Astrocyte of the cerebellum (primary cell): ENCODE measurements around the gene EFNB3.

Experiments
- DNase-seq: peaks from one replicate; pipeline ENCODE4 v3.0.0-alpha.2; 2011; ENCODE audit warnings: low read depth
- H3K4me3 ChIP-seq: 2 replicates; pipeline ENCODE4 v1.5.1; 2011; ENCODE audit warnings: mild to moderate bottlenecking, low read depth, low read length, moderate library complexity
- in situ Hi-C: cut with HindIII; loops from 2 replicates; pipeline ENCODE4 v1.10.0; 2017; ENCODE audit warnings: low sequenced_read_pairs
- TF ChIP-seq, protein P1 (sequence below): IDR thresholded peaks from 2 replicates; pipeline ENCODE4 v1.5.1; 2012; ENCODE audit warnings: low read length, low read depth, moderate library complexity, mild to moderate bottlenecking; ENCODE audit errors: missing control alignments

Gene EFNB3

DNA sequence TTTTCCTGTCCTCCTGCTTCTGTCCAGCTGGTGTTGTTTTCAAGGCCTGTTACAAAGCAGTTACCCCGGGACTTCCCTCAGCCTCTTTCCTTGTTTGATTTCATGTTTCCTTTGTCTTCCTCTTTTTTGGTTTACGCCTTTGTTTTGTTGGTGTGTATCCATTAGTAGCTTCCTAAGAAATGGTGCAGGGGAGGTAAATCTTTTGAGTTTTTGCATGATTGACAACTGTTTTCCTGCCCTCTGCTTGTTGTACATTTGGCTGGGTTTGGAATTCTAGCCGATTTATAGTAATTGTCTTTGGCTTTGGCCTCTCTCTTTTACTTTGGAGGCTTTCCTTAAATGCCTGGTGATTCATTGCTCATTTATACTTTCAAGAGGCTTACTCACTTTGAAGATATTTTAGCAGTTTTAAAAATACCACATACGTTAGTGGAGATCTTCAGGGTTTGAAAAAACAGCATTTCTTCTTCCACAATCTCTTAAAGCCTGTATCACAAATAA is 45.4 kb downstream of the EFNB3 start:
- TF ChIP-seq, protein P1, sequence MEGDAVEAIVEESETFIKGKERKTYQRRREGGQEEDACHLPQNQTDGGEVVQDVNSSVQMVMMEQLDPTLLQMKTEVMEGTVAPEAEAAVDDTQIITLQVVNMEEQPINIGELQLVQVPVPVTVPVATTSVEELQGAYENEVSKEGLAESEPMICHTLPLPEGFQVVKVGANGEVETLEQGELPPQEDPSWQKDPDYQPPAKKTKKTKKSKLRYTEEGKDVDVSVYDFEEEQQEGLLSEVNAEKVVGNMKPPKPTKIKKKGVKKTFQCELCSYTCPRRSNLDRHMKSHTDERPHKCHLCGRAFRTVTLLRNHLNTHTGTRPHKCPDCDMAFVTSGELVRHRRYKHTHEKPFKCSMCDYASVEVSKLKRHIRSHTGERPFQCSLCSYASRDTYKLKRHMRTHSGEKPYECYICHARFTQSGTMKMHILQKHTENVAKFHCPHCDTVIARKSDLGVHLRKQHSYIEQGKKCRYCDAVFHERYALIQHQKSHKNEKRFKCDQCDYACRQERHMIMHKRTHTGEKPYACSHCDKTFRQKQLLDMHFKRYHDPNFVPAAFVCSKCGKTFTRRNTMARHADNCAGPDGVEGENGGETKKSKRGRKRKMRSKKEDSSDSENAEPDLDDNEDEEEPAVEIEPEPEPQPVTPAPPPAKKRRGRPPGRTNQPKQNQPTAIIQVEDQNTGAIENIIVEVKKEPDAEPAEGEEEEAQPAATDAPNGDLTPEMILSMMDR = no peak
- DNase-seq = peak; percentile 65
- in situ Hi-C loops = no loop called here
- no peak overlapping the region for H3K4me3 ChIP-seq

DNA sequence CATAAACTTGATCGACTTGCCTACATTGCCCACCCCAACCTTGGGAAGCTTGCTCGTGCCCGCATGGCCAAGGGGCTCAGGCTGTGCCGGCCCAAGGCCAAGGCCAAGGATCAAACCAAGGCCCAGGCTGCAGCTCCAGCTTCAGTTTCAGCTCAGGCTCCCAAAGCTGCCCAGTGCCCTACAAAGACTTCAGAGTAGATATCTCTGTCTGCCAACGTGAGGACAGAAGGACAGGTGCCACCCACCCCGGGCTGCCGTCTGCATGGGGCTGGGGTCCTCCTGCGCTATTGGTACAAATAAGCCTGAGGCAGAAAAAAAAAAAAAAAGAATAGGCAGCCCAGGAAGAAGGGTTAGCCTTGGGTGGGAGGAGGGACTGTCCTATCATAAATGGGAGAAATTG is 49.7 kb downstream of the EFNB3 start:
- TF ChIP-seq, protein P1 = no peak
- in situ Hi-C loops = no loop called here
- DNase-seq = no peak
- H3K4me3 ChIP-seq = no peak overlapping the region

- DNase-seq = no peak
- in situ Hi-C loops = no loop called here
- no peak overlapping the region for H3K4me3 ChIP-seq
- TF ChIP-seq, protein P1 = no peak
These were observed 50.3 kb downstream of the EFNB3 start for GRCh38 chr17:7755095-7755890.

GRCh38 chr17:7756968-7757367 is 52.0 kb downstream of the EFNB3 start:
- H3K4me3 ChIP-seq = no peak overlapping the region
- in situ Hi-C loops = no loop called here
- no peak for DNase-seq
- TF ChIP-seq, protein P1 = no peak
